A172 (cell line): ENCODE measurements around the gene SYNE4. TPM values are rescaled to one million over a fixed set of nuclear protein-coding genes. Genes with fewer than 3 reads are reported as not detected.
A peak's percentile ranks its signal among the peaks of the same experiment; 100 is the strongest.

ENCODE experiments used
- DNase-seq: peaks from one replicate; pipeline ENCODE4 v3.0.0-alpha.2; 2015; ENCODE audit warnings: low spot score
- total RNA-seq: library from RNA; depleted of rRNA; stranded (reverse); fragments of >200 nt; shearing (Covaris generic); gene quantifications from 2 replicates; pipeline ENCODE4 v1.2.3, GENCODE V29; 2014

Gene SYNE4
- total RNA-seq, 1 experiment from 2014 or later = 0.12 TPM

DNA sequence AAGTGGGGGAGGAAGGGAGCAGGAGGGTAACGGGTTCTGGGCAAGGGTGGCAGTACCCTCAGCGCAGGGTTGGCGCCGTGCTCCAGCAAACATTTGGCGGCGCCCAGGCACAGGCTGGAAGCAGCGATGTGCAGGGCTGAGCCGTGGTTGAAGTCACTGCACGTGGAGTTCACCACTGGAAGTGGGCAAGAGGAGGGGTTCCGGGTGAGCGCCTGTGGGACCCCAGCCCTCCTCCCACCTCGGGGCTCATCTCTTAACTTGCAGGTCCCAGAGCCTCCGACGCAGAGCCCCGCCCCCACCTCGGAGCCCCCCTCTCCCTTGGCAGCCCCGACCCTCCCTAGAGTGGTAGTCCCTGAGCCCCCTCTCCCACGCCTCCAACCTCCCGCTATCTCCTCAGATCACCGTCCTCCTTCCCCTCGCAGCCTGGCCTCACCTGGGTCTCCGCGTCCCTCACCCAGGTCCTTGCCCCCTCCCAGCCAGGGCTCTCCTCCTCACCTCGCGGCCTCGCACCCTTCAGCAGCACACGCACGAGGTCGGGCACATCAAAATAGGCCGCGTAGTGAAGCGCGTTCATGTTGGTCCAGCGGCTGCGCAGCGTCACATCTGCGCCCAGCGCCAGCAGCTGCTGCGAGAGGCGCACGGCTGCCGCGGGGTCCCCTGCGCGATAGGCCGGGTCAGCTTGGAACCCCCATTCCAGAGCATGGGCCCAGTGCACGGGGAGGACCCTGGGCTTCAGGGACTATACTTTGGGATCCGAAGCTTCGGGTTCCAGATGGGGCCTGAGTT lies 17.7 kb upstream of the SYNE4 start:
- DNase-seq = no peak

DNA sequence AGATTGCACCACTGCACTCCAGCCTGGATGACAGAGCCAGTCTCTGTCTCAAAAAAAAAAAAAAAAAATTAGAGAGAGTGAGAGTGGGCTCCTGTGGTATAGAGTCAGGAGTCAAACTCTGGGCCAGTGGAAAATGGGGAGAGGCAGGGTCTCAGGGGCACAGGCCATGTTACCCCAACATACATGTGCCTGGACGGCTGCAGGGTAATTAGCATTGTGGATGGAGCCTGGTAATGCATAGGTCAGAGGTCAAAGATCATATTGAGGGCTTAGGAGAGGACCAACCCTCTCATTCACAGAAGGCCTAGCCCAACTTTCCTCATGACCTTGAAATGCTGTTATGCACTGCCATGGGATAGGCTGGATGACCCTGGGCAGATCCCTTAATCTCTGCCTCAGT lies 16.9 kb upstream of the SYNE4 start:
- DNase-seq = no peak

DNA sequence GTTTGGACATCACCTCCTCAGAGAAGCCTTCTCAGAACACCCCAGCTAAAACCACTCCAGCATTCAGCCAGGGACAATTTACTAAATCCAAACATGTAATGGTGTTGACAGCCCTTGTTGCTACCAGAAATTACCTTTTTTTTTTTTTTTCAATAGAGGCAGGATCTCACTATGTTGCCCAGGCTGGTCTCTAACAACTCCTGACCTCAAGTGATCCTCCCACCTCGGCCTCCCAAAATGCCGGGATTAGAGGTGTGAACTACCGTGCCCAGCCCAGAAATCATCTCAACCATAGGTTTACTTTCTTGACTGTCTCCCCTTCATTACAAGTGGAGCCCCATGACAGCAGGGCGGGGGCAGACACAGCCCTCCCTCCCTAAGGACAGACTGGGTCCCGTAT lies 14.8 kb upstream of the SYNE4 start:
- DNase-seq = no peak

DNA sequence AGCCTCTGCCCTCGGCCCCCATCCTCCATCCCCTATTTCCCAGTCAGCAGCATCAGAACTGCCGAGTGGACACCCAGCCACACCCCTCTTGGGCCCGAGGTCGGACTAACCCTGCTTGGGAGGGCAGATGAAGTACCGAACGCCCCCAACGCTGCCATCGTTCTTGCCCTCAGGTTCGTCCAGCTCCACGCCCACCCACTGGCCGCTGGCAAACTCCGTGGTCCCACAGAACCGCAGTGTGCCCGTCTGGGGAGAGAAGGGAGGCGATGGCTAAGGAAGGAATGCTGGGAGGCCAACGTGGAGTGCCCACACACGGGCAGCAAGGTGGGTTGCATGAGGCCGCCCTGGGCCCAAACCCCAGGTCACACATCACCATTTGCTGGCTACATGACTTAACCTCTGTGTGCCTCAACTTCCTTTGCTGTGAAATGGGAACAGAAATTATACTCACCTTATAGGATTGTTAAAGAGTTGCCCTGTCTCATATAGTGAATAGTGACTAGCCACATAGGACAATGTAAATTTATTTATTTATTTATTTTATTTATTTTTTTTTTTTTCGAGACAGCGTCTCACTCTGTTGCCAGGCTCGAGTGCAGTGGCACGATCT lies 10.6 kb upstream of the SYNE4 start:
- DNase-seq = no peak

DNA sequence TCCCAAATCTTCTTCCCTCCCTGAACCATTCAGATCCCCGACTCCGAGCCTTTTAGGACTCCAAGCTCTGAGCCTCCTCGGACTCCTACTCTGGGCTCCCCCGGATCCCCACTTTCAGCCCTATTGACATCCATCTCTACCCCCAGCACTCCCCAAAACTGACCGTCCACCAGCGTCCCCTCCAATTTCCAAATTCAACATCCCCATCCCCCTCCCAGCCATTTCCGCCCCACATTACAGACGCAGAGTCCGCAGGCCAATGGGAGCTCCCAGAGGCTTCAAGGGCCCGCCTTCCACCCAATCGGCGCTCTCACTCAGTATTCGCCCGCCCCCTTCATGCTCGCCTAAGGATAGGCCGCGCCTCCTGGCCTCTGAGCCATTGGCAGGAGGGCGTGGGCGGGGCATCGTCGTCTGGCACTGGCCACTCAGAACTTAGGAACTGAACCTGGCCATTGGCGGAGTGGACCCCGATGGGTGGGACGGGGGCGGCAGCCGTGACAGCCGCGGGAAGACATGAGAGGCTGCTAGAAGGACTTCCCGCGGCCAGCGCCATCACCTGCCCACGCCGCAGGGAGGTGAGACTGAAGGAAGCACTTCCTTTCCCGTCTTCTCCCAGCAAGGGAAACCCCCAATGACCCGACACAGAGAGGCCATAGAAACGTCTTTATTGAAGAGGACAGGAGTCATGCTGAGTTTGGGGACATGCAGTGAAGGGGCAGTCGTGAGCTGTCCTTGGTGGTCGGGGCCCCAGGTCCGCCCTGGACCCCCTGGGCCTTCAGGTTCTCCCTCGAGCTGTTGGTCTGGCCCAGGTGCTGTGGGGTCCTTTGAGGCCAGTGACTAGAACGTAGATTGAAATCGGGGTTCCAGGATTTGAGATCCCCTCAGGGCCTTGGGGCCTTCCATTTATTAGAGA lies 5.7 kb upstream of the SYNE4 start, which contains the start of gene ALKBH6:
TSS of gene ALKBH6 (minus strand) at position 202 of the 913 bp plus-strand sequence. CDS start 816 bp downstream, outside the sequence.
- peak; percentile 99 for DNase-seq

DNA sequence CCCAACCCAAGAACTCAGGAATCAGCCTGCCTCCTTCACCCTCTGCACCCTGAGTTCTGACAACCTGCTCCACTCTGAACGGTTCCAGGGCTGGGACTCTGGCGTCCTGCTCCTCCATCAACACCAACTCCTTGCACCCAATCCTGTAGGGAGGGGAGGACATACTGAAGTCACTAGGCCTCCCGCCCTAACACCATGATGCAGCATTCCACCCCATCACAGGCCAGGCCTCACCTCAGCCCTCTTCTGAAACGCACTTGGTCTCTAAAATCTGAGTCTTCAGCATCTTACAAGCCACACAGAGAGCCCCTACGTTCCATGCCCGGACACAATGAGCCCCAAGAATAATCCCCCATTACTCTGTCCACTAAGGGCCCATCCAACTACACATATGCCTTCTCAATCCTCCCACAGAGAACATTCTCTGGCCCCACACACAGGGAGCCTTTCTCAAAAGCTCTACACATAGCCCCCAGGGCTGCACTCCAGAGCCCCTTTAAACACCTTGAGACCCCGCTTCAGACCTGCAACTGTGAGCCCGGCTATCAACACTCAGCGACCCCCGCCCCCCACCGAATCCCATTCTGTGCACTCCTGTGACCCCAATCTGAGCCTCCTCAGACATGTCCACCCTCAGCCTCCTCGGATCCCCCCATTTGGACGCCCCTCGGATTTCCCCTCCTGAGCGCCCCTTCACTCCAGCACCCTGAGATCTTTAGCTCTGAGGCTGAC lies 4.8 kb upstream of the SYNE4 start:
- no peak for DNase-seq

DNA sequence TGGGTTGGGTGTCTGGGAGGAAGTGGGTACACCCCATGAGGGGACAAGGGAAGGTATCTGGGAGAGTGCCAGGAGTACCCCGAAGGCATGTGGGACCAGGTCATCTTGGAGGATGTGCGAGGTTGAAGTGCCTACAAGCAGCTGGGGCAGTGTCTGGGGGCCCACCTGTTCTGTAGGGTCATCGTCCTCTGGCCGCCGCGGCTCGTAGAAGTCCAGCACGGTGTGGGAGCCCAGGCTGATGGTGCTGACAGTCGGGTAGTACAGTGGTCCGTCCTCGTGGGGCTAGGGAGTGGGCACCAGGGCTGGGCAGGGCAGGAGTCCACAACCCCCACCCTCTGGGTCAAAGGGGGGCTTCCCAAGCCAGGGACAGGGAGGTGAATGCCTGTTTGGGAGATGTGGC lies 1.8 kb upstream of the SYNE4 start:
- no peak for DNase-seq

DNA sequence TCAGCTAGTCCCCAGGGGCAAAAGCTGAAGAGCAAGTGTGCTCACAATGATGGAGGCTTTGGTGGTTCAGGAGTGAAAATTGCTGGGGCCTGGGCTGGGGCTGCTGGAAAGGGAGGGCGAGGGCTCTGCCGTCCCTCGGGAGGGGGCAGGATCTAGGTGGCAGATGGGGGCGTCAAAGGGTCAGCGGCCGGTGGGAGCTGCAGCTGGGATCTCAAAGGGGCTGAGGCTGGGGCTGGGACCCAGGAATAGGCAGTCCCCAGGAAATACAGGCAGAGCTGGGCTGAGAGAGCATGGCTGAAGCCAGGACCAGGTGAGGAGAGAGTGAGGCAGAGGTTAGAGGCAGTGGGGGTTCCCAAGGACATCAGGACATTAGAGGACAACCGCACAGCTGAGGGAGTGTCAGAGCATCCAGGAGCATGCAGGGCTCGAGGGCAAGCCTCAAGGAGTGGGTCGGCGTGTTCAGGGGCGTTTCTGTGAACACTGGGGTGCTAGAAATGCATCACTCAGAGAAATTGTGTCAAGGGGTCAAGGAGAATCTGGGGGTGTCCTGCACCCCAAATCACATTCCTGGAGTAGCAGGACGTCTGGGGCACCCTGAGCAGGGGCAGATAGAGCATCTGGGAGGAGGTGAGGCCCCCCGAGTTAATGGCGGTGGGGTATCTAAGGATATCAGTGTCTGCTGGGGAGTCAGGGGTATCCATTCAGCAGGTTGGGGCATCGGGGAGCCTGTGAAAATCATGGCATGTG lies 1.2 kb upstream of the SYNE4 start:
- no peak for DNase-seq

DNA sequence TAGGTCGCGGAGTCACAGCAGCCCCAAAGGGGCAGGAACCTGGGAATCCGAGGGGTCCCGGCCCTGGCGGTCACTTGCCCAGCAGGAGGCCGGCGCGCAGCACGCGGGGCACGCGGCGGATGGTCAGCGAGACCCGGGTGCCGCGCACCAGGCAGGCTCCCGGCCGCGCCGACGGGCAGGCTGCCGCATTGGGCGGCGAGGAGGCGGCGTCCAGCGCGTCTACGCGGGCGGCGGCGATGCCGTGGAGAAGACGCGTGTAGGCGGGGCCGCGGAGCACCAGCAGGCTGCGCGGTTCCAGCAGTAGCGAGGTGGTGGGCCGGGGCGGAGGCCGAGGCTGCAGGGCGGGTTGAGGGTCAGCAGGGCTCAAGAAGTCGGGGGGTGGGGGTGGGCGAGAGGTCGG lies 607 bp upstream of the SYNE4 start:
- DNase-seq = no peak

DNA sequence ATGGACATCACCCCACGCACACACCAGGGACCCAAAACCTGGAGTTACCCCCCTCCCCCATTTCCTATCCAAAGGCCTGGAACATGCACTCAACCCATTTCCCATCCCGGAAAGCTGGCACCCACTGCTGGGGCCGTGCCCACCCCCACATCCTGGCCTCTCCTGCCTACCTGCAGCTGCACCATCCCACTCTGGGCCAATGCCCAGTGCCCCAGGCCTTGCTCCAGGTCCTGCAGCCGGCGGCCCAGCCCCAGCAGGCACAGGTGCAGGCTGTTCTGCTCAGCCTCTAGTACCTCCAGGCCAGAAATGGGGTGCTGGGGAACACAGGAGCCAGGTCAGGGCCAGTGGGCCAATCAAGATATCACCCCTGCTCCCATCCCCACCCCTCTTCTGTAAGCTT lies 1.7 kb downstream of the SYNE4 start:
- no peak for DNase-seq

DNA sequence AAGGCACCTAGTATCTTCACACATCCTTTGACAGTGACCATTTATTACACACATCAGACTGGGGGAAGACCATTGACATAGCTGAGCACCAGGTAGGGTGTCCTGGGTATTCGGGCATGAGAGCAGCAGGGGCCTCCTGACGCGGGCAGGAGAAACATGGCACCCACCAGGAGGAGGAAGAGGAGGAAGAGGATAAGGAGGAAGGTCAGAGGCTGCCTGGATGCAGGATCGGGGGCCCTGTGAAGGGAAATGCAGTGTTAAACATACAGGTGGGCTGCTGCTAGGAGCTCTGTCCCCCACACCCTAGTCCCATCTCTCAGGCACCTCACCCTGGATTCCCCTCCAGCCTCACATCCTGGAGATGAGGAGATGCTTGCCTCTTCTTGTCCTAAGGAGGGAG lies 5.3 kb downstream of the SYNE4 start:
- DNase-seq = no peak

DNA sequence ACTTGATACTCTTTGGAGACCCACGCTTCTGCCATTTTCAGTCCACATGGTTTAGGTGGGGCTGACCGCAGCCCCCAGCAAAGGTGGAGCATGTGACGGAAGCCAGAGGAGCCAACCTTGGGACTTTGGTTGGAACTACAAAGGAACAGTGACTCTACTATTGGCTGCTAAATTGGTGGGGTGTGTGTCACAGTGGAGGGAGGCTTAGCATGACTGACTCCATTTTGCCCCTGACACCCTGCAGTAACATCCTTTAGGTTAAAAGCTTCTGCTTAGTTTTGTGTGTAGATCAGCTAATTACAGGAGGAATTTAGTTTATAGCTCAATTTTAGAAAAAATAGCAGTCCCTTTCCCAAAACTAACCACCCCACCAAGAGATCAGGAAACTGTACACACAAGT lies 7.0 kb downstream of the SYNE4 start:
- DNase-seq = no peak

DNA sequence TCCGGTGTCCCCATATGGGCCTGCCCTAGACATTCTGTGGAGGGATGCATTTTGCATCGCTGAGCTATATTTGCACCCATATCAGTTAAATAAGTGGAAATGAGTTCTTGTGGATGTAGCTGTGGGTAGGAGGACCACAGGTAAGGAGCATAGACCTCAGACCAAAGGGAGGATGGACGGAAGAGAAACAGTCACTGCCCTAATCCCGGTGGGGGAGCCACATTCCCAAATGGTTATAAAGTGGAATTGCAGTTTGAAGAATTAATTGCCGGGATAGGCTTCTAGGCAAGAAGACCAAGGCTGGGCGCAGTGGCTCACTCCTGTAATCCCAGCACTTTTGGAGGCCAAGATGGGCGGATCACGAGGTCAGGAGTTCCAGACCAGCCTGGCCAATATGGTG lies 11.8 kb downstream of the SYNE4 start:
- DNase-seq = no peak

DNA sequence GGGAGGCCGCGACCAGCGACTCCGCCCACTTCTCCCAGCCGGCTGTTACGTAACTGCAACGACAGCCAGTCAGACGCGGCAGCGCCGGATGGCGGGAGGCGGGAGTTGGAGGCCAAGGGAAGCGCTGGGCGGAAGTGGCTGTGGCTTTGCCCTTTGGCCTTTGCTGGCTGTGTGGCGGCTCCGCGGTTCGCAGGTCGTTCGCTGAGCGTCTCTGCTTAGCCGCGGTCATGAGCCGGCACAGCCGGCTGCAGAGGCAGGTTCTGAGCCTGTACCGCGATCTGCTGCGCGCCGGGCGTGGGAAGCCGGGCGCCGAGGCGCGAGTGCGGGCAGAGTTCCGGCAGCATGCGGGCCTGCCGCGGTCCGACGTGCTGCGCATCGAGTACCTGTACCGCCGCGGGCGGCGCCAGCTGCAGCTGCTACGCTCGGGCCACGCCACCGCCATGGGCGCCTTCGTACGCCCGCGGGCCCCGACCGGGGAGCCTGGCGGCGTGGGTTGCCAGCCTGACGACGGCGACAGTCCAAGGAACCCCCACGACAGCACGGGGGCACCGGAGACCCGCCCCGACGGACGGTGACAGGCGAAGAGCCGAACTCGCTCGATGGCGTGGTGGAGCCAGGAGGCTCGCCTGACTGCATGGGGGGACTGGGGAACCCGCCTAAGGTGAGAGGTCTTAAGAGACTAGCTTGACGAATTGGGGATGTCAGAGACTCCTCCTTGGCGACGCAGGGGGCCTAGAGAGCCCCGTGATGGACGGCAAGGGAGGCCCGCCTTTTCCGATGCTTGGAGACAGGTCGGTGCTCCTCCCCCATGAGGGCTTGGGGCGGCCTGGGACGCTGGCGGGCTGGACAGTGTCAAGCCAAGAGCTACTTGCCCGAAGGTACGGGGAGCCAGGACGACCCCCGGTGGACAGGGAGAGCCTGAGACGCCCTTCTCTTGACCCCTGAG lies 13.3 kb downstream of the SYNE4 start, which contains the start of gene SDHAF1:
TSS of gene SDHAF1 (plus strand) at position 141 of the 946 bp plus-strand sequence. CDS start at position 228, 87 bp downstream.
- peak; percentile 90 for DNase-seq

DNA sequence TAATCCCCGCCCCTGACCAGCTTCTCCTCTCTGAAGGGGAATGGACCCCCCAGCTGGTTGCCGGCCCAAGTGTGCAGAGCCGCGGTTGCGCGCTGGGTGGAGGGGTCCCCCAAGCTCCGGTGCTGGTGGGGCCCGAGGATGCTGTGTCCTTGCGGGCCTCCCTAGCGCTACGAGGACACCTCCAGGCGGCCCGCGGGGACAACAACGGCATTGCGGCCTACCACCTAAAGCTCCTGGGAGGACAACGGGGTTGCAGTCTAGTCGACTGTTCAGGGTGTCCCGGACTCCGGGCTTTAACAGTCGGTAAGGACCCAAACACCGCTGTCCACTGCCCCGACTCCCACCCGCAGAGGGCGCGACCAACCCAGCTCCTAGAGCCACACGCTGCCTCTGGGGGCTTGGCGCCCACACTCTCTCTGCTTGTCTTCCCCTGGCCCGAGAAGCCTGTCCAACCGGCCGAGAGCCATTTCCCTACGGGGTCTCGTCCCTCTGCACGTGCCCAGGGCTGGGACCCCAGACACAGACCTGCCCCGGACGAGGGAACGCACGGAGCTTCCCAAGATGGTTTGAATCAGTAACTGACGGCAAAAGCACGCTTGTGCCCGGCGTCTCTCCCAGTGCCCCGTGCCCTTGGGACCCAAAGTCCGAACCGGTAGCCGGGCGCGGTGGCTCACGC lies 14.6 kb downstream of the SYNE4 start:
- no peak for DNase-seq

DNA sequence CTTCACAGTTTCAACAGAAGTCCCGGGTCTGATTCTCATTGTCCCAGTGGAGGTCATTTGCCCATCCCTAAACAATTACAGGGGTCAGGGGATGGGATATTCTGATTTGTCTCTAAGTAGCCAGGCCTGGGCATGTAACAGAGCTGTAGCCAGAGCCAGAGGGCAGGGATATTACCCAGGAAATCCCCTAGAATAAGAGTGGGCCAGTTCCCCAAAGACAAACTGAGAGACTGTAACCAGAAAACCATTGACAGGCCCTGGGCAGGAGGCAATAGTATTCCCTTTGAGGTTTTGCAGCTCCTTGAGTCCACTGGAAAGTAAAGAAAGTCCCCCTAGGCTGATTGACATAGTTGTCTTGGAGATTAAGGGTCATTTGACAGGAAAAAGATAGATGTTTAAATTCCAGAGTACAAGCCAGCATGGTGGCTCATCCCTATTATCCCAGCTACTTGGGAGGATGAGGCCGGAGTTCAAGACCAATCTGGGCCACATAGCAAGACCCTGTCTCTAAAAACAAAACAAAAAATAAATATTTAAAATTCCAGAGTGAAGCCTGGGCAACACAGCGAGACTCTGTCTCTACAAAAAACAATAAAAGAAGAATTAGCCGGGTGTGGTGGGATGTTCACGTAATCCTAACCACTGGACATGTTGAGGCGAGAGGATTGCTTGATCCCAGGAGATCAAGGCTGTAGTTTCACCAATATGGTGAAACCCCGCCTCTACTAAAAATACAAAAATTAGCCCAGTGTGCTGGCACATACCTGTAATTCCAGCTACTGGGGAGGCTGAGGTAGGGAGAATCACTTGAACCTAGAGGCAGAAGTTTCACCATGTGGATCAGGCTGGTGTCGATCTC lies 15.5 kb downstream of the SYNE4 start:
- DNase-seq = no peak

DNA sequence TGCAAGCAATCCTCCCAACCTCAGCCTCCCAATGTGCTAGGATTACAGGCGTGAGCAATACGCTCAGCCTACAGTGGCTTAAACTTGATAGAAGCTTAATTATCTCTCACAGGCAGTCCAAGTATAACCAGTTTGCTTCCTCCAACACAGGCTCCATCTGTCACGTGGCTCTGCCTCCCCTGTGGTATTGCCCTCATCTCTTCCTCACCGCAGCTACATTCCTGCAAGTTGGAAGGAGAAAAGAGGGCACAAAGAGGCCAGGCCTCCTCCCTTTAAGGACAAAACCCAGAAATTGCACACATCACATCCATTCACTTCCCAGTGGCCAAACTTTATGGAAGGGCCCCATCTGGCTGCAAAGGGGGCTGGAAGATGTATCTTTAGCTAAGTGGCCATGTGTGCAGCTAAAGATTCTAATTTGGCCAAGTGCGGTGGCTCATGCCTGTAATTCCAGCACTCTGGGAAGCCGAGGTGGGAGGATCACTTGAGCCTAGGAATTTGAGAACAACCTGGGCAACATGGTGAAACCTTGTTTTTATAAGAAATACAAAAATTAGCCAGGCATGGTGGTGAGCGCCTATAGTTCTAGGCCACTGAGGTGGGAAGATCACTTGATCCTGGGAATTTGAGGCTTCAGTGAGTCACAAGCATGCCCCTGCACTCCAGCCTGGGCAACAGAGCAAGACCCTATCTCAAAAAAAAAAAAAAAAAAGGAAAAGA lies 16.7 kb downstream of the SYNE4 start:
- DNase-seq = peak; percentile 13
